Measurements from ENCODE around the gene AKR1E2.

Gene AKR1E2

DNA sequence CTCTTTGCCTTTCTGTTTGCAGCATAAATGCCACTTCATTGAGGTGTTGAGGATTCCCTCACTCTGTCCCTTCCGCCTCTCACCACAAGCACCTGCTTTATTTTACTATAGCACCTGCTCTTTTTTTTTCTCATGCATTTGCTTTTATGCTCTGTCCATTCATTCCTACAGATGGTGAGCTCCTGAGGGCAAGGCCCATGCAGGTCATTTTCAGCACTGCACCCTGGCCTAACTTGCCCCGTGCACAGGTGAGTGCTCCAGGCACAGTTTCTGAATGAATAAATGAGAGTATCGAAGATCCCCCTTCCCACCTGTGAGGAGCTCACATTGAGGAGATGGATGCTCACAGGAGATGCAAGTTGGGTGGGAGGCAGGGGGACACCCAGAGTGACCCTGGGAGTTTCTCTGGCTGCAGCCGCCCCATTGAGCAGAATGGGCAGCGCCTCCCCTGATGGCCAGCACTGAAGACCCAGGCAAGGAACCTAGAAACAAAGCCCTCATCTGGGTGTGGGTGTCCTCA, 1.2 kb upstream of the AKR1E2 start:
- TF ChIP-seq POLR2A (IDR thresholded peaks at IDR 0.05; ENCODE audit: low read length) = no peak
- no peak for TF ChIP-seq GATA1 (IDR thresholded peaks at IDR 0.05; ENCODE audit: low read depth, low read length)
- DNase-seq = no peak

DNA sequence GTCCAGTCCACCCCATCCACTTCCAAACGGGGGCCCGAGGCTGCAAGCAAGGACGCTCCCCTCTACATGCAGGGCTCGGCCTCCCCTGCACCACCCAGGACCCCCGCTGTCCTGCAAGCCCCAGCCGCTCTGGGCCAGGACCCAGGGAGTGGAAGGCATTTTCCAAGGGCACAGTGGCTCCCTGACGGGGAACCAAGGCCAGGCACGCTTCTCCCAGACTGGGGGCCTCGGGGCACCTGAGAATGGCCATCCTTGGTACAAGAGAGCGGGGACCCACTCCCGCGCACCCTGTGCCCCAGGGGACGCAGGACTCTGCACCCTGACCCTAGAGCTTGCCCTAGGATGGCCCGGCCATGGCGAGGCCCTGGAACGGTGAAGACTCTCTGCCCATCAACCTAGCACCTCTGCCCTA, 545 bp upstream of the AKR1E2 start:
- no peak for DNase-seq
- TF ChIP-seq GATA1 (IDR thresholded peaks at IDR 0.05; ENCODE audit: low read depth, low read length) = no peak

DNA sequence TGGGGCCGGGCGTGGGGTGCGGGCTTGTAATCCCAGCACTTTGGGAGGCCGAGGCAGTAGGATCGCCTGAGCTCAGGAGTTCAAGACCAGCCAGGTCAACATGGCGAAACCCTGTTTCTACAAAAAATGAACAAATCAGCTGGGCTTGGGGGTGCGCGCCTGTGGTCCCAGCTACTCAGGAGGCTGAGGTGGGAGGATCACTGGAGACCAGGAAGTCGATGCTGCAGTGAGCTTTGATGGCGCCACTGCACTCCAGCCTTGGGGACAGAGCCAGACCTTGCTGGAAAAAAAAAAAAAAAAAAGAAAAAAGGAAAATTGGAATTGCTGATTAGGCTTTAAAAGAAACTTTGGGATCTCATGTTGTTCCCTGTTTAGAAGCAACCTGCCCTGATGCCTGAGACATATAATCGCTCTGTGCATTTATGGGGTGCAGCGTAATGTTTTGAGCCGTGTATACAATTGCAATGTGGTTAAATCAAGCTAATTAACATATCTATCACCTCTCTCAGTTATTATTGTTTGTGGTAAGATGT, 851 bp downstream of the AKR1E2 start:
- DNase-seq = no peak
- TF ChIP-seq POLR2A (IDR thresholded peaks at IDR 0.05; ENCODE audit: low read length) (no peak), GATA1 (IDR thresholded peaks at IDR 0.05; ENCODE audit: low read depth, low read length) (no peak)

DNA sequence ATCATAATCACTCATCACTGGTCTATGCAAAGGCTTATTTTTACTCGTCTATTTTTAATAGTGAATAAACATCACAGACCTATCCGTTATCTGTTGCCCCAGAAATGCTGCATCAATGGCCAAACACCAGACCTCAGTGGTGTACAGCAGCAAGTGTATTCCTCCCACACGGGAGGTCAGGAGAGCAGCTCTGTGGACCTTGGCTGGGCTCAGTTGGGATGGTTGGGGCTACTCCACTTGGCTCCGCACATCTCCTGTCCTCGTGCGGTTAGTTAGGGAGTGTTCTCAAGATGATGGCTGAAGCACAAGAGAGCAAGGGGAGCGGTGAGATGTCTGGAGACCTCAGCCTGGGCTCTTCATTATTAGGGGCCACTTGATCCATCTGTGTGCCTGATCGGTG, 2.0 kb downstream of the AKR1E2 start:
- DNase-seq = no peak
- TF ChIP-seq POLR2A (IDR thresholded peaks at IDR 0.05; ENCODE audit: low read length) (no peak), GATA1 (IDR thresholded peaks at IDR 0.05; ENCODE audit: low read depth, low read length) (no peak)

DNA sequence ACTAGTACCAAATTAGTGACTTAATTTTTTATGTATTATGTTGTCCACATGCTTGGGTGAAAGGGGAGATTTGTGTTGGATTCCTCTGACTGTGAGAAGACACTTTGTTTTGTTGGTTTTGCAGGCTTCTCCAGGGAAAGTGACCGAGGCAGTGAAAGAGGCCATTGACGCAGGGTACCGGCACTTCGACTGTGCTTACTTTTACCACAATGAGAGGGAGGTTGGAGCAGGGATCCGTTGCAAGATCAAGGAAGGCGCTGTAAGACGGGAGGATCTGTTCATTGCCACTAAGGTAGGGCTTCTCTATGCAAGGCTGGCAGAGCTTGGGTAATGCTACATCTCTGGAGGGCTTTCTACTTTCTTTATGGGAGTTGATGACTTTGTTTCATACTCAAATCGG, 4.5 kb downstream of the AKR1E2 start:
- DNase-seq = no peak
- TF ChIP-seq POLR2A (IDR thresholded peaks at IDR 0.05; ENCODE audit: low read length) = no peak
- TF ChIP-seq GATA1 (IDR thresholded peaks at IDR 0.05; ENCODE audit: low read depth, low read length) = no peak

DNA sequence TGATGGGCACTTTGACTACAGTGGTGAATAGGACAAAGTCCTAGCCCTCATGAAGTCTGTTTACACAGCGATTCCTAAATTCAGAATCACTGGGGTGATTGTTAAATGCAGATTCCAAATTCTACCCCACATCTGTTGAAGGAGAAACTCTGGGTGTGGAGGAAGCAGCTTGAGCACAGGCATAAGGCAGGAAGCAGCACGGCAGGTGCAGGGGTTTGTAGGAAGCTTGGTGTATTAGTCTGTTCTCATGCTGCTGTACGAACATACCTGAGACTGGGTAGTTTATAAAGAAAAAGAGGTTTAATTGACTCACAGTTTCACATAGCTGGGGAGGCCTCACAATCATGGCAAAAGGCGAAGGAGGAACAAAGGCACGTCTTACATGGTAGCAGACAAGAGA, 5.1 kb downstream of the AKR1E2 start:
- TF ChIP-seq POLR2A (IDR thresholded peaks at IDR 0.05; ENCODE audit: low read length) (no peak), GATA1 (IDR thresholded peaks at IDR 0.05; ENCODE audit: low read depth, low read length) (no peak)
- DNase-seq = no peak

DNA sequence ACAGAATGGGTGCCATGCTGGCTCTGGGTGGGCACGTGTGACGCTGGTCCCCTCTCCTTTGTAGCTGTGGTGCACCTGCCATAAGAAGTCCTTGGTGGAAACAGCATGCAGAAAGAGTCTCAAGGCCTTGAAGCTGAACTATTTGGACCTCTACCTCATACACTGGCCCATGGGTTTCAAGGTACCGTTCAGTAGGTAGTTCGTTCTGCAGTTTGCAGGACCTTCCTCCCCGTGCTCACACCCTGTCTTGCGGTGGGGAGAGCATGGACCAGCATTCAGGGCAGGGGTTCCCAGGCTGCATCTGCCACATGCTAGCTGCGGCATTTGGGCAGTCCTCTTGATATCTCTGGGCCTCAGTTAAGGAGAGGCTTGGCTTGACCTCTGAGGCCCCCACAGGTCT, 7.3 kb downstream of the AKR1E2 start:
- TF ChIP-seq POLR2A (IDR thresholded peaks at IDR 0.05; ENCODE audit: low read length) (no peak), GATA1 (IDR thresholded peaks at IDR 0.05; ENCODE audit: low read depth, low read length) (no peak)
- no peak for DNase-seq

DNA sequence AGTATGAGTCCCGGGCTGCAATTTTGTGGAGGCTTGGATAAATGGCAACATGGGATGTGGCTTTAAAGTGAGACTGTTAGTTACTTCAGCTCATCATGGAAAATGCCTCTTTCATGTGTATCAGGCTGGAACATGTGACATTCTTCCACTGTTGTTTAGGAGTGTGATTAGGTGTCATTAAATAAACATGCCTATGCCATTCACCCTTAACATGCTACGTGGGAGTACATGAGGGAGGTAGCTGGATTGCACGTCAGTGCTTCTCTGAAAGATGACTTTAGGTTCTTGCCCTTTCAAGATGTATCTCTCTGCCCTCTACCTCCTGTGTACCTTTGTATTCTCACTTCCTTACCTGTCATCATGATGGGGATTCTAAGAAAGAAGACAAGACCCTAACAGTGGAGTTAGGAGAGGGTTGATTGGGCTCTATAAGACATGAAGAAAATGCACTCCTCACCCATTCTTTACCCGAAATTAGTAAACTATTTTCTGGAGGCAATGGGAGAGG, 8.9 kb downstream of the AKR1E2 start:
- no peak for DNase-seq
- TF ChIP-seq POLR2A (IDR thresholded peaks at IDR 0.05; ENCODE audit: low read length) = no peak
- TF ChIP-seq GATA1 (IDR thresholded peaks at IDR 0.05; ENCODE audit: low read depth, low read length) = no peak

DNA sequence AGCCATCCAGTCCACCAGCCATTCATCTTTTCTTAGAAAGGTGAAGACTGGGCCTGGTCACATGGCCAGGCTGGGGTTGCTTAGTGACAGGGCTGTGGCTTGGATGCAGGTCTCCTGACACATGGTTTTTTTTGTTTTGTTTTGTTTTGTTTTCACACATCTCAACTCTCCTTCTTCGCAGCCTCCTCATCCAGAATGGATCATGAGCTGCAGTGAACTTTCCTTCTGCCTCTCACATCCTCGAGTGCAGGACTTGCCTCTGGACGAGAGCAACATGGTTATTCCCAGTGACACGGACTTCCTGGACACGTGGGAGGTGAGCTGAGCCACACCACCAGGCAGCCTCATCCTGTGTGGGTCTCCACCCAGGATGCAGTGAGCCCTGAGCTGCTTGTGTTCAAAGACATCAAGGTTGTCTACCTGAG, 9.5 kb downstream of the AKR1E2 start:
- TF ChIP-seq POLR2A (IDR thresholded peaks at IDR 0.05; ENCODE audit: low read length) (no peak), GATA1 (IDR thresholded peaks at IDR 0.05; ENCODE audit: low read depth, low read length) (no peak)
- DNase-seq = no peak

DNA sequence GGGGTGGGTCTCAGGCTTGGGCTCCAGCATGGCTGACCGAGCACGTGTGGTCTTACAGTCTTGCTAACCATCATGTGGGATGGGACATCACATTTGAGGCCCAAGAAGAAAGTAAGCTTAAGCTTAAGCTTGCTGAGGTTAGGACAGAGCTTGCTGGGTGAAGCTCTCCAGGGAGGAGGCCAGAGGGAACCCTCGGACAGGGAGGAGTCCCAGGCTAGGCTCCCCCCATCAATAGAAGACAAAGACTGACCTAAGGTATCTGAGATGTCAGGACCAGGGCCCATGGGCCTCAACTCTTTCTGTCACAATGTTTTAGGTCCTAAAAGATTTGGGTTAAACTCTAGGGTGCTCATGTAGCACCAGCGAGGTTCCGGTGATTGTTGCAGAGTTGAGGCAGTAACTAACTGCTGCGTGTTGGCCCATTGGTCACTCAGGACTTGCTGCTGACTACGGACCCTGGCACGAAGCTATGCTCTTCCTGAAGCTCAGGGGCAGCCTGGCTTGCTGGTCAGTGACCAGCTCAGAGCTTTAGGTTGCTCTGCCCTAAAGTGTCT, 10.5 kb downstream of the AKR1E2 start:
- no peak for DNase-seq
- TF ChIP-seq GATA1 (IDR thresholded peaks at IDR 0.05; ENCODE audit: low read depth, low read length) (no peak), POLR2A (IDR thresholded peaks at IDR 0.05; ENCODE audit: low read length) (no peak)

DNA sequence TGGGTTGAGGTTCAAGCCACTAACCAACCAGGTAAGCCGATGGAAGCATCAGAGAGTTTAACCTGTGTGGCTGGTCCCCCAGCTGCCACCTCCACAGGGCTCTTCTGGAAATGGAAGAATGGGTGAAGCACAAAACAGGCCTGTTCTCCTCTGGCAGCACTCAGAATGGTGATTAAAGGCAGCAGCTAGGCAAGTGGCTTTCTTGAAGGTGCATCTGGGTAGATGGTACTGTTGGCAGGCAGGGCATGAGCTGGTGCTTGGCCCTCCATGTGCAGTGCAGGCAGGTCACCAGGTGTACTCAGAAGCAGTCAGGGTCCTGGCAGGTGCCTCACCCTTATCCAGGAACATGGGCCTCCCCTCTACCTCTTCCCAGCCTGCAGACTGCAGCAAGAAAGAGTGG, 11.5 kb downstream of the AKR1E2 start:
- no peak for TF ChIP-seq GATA1 (IDR thresholded peaks at IDR 0.05; ENCODE audit: low read depth, low read length)
- no peak for TF ChIP-seq POLR2A (IDR thresholded peaks at IDR 0.05; ENCODE audit: low read length)
- DNase-seq = no peak

DNA sequence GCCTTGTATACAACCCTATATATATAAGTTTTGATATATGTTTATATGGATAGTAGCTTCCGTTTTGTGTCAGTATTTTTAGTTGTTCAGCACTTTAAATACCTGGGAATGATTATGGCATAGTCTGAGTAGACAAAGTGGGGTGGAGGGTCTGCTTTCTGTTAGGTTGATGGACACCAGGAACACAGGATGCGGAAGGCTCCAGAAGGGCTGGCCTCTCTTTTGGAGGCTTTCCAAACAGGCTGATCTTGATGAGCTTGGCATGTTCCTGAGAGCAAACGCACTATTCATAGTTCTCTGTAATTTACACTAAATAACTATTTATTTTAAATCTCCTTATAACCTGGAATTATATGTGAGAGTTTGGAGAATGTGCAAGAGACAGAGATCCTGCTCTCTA, 12.7 kb downstream of the AKR1E2 start:
- DNase-seq = no peak
- TF ChIP-seq GATA1 (IDR thresholded peaks at IDR 0.05; ENCODE audit: low read depth, low read length) = no peak
- no peak for TF ChIP-seq POLR2A (IDR thresholded peaks at IDR 0.05; ENCODE audit: low read length)

DNA sequence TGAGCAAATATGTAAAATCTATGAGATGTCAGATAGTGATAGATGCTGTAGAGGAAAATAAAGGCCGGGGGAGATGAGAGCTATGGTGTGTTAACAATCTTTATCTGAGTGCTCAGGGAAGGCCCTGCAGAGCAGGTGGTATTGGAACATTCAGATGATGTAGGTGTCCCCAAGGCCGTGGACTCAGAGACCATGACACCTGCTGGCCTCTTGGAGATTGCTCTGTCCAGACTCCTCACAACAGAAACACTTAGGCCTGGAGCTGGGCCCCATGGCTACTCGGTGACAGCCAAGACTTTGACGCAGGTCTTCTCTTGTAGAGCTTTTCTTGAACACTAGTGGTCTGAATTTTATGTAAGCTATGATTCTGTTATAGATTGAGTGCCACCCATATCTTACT, 13.3 kb downstream of the AKR1E2 start:
- DNase-seq = peak; percentile 8 to 11
- no peak for TF ChIP-seq GATA1 (IDR thresholded peaks at IDR 0.05; ENCODE audit: low read depth, low read length)
- TF ChIP-seq POLR2A (IDR thresholded peaks at IDR 0.05; ENCODE audit: low read length) = no peak

DNA sequence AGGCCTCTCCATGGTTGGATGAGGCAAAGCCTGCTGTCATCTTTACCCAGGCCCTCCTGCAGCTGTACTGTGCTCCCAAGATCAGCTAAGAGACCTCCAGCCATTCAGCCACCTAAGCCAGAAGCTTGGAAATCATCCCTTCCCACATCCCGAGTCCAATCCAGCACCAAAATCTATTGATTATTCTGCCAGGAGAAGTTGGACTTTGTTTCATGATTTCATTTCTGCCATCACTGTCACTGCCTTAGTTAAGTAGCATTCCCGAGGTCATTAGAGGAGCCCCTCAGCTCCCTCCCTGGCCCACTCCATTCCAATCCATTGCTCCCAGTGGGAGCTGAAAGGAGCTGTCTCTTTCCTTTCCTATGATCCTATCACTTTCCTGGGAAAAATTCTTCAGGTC, 14.1 kb downstream of the AKR1E2 start:
- TF ChIP-seq POLR2A (IDR thresholded peaks at IDR 0.05; ENCODE audit: low read length) = no peak
- no peak for TF ChIP-seq GATA1 (IDR thresholded peaks at IDR 0.05; ENCODE audit: low read depth, low read length)
- no peak for DNase-seq

DNA sequence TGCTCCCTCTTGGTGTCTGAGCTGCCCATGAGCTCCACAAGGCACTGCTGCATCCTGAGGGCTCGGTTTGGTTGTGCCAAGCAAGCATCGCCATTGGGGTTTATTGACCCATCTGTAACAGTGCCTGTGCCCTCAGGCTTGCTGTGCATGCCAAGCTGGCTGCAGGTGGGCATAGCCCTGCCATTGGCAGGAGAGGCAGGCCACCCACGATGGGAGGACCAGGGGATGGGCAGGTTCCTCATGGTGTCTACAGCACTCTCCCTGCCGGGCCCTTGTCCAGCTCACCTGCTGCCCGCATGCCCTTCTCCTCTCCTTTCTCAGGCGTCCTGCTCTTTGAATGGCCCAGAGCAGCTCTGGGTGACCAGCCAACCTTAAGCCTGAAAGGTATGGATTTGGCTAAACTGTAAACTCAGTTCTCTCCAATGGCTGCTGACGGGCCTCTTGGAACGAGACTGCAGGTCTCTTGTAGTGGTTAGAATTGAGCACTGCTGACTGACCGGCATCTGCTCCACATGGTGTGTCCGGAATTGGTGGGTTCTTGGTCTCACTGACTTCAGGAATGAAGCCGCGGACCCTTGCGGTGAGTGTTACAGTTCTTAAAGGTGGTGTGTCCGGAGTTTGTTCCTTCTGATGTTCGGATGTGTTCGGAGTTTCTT, 17.6 kb downstream of the AKR1E2 start:
- TF ChIP-seq GATA1 (IDR thresholded peaks at IDR 0.05; ENCODE audit: low read depth, low read length) = no peak
- no peak for TF ChIP-seq POLR2A (IDR thresholded peaks at IDR 0.05; ENCODE audit: low read length)

More for the DNA sequence above, 17.6 kb downstream of the AKR1E2 start:
- DNase-seq = no peak

All from erythroblast (primary cell).